COR-L47 (cell line): Measurements from ENCODE around the gene IFNW1.
"Not testable (repeated sequence)": the region's sequence is repeated elsewhere in the genome, so short reads cannot be mapped to it uniquely, and the experiment has no call there.

ENCODE experiments used
- DNase-seq: peaks from one replicate; lab custom pipeline; 2025; lab: John Stamatoyannopoulos, UW

The IFNW1 gene

DNA sequence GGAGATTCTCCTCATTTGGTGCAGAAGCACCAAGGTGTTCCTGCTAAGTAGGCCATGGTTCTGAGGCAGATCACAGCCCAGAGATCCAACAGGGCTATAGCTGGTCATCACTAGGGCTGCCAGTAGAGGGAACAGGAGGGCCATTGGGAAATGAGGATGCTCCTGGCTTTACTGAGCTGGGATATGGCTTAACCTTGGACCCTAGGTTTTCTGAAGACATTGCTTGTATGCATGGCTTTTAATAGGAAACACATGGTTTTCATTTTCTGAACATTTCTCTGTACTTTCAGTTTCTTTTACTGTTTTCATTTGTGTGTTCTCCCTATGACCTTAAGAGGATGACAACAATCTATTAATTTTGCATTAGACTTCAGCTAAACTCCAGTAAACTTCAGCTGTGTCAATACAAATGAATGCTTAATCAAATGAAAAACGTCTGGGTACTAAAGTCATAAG is at the start of gene IFNW1:
Gene IFNW1 (minus strand): TSS at position 406 of the 456 bp plus-strand sequence. CDS start 262 bp downstream, at position 144.
- DNase-seq, result no peak

DNA sequence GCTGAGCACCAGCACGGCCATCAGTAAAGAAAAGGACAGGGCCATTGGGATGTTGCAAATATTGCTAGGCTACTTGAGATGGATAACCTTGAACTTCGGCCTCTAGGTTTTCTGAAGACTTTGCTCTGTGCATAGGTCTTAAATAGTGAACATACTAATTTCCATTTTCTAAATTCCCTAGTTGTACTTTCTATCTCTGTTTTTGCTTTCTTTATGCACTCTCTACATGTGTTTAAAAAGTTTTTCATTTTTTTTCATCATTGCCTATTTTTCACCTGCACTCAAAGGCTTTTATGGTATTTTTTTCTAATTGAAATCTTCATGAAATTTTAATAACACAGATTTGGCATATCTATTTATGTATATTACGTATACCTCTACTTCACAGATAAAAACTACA is 45.9 kb upstream of the IFNW1 start, which contains the start of gene IFNA4:
Gene IFNA4 (minus strand): TSS at position 101 of the 400 bp plus-strand sequence. CDS start 56 bp downstream, at position 45.
- not testable (repeated sequence) for DNase-seq

DNA sequence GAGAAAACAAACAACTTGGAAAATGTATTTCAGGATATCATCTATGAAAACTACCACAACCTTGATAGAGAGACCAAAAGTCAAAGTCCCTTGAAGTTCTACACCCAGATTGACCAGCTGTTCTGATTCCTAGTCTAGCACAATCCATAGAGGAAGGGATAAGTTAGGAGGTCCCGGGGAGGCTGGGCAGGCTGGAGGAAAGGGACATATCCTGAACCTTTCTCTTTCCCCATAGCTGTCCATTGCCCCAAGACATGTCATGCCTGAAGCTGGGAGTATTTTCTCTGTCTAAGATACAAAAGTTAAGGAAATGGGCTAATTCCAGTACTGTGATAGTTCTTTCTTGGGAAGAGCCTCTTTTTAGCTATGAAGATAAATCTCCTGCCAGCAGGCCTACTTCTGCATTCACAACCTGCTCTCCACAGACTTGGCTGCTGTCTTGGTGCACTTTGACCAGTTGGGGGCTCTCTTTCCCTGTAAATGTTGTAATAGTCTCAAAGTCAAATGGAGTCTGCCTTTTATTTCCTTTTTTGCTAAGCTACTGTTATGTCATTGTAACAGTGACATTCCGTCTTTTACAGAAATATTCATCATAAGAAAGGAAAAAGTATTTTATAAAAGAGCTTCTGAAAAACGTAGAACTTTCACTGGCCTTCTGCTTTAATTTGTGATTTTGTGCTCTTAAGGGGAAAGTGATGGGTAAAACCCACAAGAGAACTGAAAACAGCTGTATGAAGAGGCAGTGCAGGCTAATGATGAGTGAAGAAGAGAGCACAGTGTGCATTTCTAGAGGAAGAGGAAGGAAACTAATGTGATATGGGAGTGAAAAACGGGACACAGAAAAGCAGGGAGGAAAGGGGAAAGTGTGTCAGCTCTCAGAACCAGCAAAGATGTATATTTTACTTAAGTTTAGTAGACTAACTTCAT is 41.4 kb upstream of the IFNW1 start:
- peak; percentile 0 for DNase-seq

DNA sequence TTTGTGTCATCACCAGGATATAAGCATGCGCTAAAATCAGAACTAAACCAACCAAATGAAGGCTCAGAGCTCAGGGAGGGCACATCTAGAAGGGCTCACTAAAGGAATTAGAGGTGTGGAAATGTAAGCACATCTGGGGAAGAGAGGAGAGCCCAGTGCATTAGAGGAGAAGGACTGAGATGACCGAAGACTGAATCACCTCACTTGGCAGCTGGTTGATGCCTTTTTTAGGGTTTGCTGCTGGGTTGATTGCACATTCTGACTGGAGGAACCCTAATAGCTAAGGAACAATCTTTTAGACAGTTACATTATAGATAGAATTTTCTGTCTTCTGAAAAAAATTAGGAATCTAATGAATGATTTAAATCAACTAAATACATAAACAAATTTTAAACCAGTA is 33.0 kb upstream of the IFNW1 start:
- no peak for DNase-seq

DNA sequence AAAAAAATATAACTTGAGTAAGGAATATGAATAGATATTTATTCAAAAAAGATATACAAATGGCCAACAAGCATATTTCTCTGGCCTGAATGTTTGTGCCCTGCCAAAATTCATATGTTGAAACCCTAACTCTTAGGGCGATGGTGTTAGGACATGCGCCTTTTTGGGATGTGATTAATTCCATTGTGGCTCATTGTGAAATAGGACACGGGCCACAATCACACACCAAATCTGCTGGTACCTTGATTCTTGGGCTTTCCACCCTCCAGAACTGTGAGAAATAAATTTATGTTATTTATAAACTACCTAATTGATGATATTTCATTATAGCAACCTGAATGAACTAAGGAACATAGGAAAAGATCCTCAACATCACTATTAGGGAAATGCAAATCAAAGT is 30.5 kb upstream of the IFNW1 start:
- DNase-seq, result no peak

DNA sequence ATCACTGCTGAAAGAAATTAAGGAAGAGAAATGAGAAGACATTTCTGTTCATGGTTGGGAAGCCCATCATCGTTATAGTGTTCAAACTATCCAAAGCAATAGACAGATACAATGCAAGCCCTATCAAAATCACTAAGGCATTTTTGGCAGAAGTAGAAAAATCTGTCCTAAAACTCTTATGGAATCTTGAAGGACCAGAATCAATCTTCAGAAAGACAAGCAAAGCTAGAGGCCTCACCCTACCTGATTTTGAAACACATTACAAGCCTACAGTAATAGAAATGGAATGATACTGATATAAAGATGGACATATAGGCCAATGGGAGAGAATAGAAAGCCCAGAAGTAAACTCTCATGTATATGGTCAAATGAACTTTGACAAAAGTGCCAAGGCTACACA is 29.7 kb upstream of the IFNW1 start:
- DNase-seq, result no peak

DNA sequence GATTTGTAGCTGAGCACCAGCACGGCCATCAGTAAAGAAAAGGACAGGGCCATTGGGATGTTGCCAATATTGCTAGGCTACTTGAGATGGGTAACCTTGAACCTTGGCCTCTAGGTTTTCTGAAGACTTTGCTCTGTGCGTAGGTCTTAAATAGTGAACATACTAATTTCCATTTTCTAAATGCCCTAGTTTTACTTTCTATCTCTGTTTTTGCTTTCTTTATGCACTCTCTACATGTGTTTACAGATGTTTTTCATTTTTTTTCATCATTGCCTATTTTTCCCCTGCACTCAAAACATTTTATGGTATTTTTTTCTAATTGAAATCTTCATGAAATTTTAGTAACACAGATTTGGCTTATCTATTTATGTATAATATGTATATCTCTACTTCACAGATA is 24.9 kb upstream of the IFNW1 start, which contains the start of gene IFNA21:
Gene IFNA21 (minus strand): TSS at position 101 of the 400 bp plus-strand sequence. CDS start 48 bp downstream, at position 53.
- not testable (repeated sequence) for DNase-seq

DNA sequence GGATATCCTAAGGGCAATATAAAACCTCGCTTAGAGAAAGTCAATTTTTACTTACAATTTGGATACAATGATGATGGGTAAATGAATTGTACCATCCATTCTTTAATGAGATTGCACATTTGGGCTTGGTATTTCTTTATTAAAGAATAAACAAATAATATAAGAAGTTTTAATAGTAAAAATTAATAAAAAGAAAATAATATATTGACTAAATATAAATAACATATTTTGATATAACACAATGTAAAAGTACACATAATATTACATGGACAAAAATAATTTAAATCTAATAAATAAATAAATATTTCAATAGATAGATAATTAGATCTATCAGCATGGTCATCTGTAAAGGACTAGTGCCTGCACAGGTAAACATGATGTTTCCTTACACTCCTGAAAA is 23.9 kb upstream of the IFNW1 start:
- DNase-seq, result no peak

DNA sequence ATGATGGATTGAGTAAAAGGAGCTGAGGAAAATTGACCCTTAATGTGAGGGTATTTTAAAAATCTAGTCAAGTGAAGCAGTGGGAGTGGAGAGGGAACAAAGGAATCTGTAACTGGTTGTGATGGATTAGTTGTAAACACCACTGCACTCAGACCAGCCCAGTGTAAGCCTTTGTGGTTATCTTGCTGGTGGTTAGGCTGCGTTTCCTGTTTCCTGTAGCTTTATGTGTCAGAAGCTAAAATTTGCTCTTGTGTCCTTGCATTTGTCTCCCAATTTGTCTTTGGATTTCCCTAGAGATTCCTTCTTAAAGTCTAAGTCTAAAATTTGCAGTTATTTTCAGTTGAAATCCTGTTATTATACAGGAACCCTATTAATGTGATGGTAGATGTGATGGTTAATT is 18.5 kb upstream of the IFNW1 start:
- no peak for DNase-seq

DNA sequence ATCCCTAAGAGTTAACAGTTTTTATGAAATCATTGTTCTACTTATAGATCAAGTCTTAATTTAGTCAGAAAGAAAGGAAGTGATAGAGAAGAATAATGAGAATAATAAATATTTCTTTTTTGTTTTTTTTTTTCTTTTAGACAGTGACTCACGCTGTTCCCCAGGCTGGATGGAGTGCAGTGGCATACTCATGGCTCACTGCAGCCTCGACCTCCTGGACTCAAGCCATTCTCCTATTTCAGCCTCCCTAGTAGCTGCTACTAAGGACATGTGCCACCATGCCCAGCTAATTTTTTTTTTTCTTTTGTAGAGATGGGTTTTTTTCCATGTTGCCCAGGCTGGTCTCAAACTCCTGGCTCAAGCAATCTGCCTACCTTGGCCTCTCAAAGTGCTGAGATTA is 13.9 kb upstream of the IFNW1 start:
- no peak for DNase-seq

DNA sequence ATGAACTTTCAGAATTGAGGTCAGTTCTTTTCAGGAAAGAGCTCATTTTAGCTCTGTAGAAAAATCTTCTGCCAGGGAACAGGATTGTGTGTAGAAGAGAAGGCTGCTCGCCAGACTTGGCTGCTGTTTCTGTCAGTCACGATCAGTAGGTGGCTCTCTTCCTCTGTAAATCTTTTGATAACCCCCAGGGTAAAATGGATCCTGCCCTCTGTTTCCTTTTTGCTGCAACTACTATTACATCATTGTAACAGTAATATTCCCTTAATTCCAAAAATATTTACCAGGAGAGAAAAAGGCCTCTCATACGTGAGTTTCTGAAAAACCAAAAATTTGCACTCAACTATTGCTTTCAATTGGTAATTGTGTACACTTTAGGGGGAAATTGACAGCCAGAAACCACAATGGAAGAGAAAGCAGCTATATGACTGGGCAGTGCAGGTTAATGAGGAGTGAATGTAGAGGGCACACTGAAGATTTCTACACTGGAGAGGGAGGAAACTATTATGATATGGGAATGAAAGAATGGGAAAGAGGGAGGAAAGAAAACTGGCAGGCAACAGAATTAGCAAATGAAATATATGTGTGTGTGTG is 12.5 kb upstream of the IFNW1 start:
- no peak for DNase-seq

DNA sequence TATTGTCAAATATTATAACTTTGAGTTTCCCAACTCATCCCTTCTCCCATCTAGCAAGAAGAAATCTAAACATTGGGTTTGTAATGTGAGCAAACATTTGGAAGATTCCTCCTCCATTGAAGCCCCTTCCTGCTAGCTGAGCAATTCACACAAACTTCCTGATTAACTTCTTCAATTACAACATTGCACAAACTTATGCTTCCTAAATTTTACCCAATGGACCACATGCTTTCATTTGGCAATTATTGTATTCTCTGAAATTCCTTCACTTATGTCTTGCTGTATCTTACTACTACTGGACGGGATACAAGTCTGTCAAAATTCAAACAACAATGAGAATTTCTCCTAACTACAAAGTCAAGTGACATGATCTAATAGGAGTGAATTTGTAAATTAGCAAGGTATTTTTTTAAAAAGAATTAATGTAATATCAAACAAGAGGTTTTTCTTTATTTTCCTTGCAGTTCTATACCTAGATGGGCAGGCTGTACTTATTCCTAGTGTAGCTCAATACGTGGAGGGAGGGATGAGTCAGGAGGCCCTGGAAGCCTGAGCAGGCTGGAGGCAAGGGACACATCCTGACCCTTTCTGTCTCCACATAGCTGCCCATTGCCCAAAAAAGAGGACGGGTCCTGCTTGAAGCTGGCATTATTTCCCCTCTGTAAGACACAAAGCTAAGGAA is 11.8 kb upstream of the IFNW1 start:
- no peak for DNase-seq

DNA sequence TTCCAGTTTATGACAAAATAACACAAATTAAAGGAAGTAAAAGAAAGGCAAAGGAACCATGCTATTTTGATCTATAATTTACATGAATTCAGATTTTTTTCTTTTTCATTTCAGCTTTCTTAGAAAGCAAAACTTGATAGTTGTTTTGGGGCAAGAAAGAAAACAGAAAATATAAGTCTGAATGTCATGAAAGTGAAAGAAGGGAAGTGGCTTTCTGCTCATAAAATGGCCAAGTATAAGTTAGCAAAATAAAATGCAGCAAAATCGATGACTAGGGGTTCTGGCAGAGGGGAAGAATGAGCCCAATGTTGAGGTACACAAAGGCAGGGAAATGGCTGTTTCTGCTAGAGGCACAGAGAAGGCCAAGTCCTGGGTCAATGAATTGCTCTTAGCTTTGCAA is 3.0 kb upstream of the IFNW1 start:
- no peak for DNase-seq

DNA sequence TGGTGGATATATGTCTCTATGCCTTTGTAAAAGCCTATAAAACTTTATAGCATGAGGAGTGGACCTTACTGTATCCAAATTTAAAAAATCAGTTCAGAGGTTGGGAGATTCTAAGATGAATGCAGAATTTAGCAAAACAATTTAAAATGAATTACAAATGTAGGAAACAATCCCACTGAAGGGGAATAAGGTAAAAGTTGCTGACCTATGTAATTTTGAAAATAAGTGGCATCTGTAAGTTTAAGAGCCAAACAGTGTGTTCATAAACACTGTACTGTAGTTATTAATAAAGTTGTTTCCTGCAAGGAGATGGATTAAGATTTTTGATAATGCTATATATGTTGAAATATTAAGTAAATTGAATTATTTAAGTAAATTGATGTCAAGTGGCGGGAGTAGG is 4.6 kb downstream of the IFNW1 start:
- DNase-seq, result no peak

DNA sequence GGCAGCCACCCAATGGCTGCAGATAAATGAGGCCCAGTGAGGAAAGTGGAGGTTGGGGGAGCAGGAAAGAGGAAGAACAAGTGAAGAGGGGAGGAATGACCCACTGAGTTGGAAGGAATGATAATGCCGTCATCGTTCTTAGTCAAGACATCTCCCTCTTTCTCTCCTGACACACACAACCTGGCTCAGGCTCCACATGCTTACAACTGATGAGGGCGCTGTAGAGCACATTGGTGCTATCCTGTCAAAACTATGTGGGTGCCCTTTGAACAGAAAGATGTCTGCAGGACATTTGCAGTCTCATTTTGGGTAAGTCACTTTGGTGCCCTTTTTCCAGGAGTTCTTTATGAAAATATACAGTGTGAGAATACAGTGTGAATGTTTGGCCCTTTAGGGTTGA is 5.9 kb downstream of the IFNW1 start:
- DNase-seq, result no peak

DNA sequence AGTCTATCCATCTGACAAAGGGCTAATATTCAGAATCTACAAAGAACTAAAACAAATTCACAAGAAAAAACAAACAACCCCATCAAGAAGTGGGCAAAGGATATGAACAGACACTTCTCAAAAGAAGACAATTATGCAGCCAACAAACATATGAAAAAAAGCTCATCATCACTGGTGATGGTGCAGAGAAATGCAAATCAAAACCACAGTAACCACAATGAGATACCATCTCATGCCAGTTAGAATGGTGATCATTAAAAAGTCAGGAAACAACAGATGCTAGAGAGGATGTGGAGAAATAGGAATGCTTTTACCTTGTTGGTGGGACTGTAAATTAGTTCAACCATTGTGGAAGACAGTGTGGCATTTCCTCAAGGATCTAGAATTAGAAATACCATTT is 13.4 kb downstream of the IFNW1 start:
- DNase-seq, result not testable (repeated sequence)

DNA sequence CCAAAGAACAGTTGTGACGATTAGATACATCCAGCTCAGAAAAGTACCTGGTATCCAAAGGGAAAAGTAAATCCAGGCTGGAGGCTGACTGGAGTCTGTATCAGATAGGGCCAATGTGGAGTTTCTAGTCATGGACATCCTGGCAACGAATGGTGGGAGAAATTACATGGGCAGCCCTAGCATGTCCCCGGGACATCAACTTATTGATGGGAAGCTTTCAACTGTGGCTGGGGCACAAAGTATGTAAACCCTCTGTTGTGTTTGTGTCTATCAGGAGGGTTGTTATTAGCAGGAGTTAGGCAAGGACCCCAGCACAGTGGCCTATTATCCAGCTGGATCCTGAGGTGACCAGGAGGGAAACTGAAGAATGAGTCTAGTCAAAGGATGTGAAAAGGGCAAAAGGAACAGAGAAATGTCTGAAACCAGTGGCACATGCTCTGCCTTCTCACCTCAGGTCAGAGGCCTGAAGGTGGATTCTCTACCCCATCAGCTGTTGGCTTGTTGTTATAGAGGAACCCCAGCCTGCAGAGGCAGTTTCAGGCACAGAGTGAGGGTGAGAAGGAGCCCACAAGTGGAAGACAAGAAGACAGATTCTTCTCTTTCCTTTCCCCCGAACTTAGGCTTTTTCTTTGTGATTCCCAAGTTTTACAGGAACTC is 19.9 kb downstream of the IFNW1 start:
- DNase-seq, result no peak

DNA sequence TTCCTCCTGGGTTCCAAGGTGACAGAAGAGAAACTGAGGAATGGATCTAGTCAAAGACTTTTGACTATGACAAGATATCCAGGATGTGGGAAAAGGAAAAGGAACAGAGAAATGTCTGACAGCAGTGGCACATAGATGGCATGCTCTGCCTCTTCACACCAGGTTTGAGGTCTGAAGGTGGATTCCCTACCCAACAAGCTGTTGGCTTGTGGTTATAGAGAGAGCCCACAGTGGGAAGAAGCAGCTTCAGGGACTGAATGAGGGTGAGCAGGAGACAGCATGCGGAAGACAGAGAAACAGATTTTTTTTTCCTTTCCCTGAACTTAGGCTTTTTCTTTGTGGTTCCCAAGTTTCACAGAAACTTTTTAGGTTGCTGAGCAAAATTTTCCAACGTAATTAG is 20.6 kb downstream of the IFNW1 start:
- no peak for DNase-seq

DNA sequence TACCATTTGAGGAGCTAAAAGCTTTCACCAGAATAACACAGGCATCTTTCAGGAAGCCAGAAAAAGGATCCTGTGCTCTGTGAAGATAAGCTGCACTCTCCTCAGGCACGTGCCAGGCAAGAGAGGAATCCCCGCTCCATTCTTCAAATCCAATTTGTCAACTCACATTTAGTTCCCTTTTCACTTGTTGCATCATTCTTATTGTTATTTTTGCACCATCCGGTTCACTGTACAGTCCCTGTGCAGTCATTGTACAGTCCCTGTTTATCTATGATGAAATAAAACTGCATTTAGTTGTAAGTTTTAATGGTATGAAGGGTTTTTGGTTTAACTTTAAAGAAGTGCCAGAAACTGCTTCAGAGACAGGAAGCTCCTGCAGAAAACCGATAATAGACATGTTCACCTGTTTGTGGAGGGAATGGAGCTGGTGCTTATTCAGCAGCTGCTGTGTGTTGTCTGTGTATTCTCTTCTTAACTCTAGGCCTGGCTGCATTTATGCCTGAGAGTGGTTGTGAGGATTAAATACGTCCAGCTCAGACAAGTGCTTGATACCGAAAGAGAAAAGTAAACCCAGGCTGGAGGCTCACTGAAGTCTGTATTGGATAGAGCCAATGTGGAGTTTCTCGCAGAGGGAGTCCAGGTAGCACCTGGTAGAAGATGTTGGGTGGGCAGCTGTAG is 22.4 kb downstream of the IFNW1 start:
- no peak for DNase-seq

DNA sequence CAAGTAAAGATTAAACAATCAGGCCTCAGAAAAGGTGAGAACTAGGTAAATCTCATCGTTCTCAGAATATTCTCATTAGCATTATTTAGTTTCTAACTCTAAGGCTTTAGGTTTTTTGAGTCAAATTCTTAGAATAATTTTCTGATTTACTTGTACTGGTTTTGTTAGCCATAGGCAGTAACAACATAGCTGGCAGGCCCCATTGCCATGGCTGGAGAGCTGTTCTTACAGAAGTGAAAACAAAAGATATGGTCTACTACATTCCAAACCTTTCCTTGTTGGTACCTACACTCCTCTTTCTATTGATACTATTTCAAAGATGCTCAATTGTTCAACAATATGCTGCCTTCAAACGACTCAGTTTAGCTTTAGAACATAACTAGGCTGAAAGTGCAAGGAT is 27.3 kb downstream of the IFNW1 start:
- DNase-seq, result no peak
